ENCODE results near the gene NTN4.
A peak's percentile ranks its signal among the peaks of the same experiment; 100 is the strongest.
"Not testable (repeated sequence)": the region's sequence is repeated elsewhere in the genome, so short reads cannot be mapped to it uniquely, and the experiment has no call there.

Gene NTN4

GRCh38 chr12:95796225-95796981, 5.8 kb upstream of the NTN4 start:
- H3K9me3 ChIP-seq (ENCODE audit: control insufficient read depth in 1 of 2, low read length in 2 of 2), result no peaks in the 10 kb centered on the region
- no peaks in the 10 kb centered on the region for H3K36me3 ChIP-seq (ENCODE audit: control insufficient read depth in 1 of 2, insufficient read depth in 2 of 2, low read length in 2 of 2)
- H3K27ac ChIP-seq (ENCODE audit: low read depth, low read length), result no peak overlapping the region
- peaks cover under 1 to 5% of the 10 kb centered on the region in 2 donors for H3K4me1 ChIP-seq (ENCODE audit: control insufficient read depth in 1 of 2, insufficient read depth in 2 of 2, low read length in 2 of 2)
- H3K4me3 ChIP-seq (ENCODE audit: low read depth in 1 of 2, low read length in 2 of 2), result no peak overlapping the region
- H3K27me3 ChIP-seq (ENCODE audit: control insufficient read depth in 1 of 2, insufficient read depth in 2 of 2, low read length in 2 of 2), result peaks cover 0 to under 1% of the 10 kb centered on the region in 2 donors
- no peak overlapping the region for H3K9ac ChIP-seq (ENCODE audit: low read depth in 1 of 2, low read length in 2 of 2)

- peaks cover 0 to 4% of the 10 kb centered on the region in 2 donors for H3K27me3 ChIP-seq (ENCODE audit: control insufficient read depth in 1 of 2, insufficient read depth in 2 of 2, low read length in 2 of 2)
- no peaks in the 10 kb centered on the region for H3K36me3 ChIP-seq (ENCODE audit: control insufficient read depth in 1 of 2, insufficient read depth in 2 of 2, low read length in 2 of 2)
- no peaks in the 10 kb centered on the region for H3K9me3 ChIP-seq (ENCODE audit: control insufficient read depth in 1 of 2, low read length in 2 of 2)
- H3K27ac ChIP-seq (ENCODE audit: low read depth, low read length), result no peak overlapping the region
- H3K4me1 ChIP-seq (ENCODE audit: control insufficient read depth in 1 of 2, insufficient read depth in 2 of 2, low read length in 2 of 2), result peaks cover 17% of the 10 kb centered on the region in 2 donors
- H3K9ac ChIP-seq (ENCODE audit: low read depth in 1 of 2, low read length in 2 of 2), result peak overlapping the region; percentile 41 to 51
- H3K4me3 ChIP-seq (ENCODE audit: low read depth in 1 of 2, low read length in 2 of 2), result peak overlapping the region; percentile 73
Observed at GRCh38 chr12:95790917-95791849, 619 bp upstream of the NTN4 start.

- Histone ChIP-seq H3K36me3 (ENCODE audit: control insufficient read depth in 1 of 2, insufficient read depth in 2 of 2, low read length in 2 of 2) (no peaks in the 10 kb centered on the region), H3K27me3 (ENCODE audit: control insufficient read depth in 1 of 2, insufficient read depth in 2 of 2, low read length in 2 of 2) (peaks cover 0 to 4% of the 10 kb centered on the region in 2 donors), H3K4me3 (ENCODE audit: low read depth in 1 of 2, low read length in 2 of 2) (peak overlapping the region; percentile 73), H3K9me3 (ENCODE audit: control insufficient read depth in 1 of 2, low read length in 2 of 2) (no peaks in the 10 kb centered on the region), H3K9ac (ENCODE audit: low read depth in 1 of 2, low read length in 2 of 2) (peak overlapping the region; percentile 49 to 61), H3K4me1 (ENCODE audit: control insufficient read depth in 1 of 2, insufficient read depth in 2 of 2, low read length in 2 of 2) (peaks cover 13 to 17% of the 10 kb centered on the region in 2 donors), H3K27ac (ENCODE audit: low read depth, low read length) (peak overlapping the region; percentile 23)
Observed at GRCh38 chr12:95789126-95790032, 1.2 kb downstream of the NTN4 start.

GRCh38 chr12:95788637-95789036, 1.9 kb downstream of the NTN4 start:
- no peak overlapping the region for H3K9ac ChIP-seq (ENCODE audit: low read depth in 1 of 2, low read length in 2 of 2)
- no peak overlapping the region for H3K27ac ChIP-seq (ENCODE audit: low read depth, low read length)
- peak overlapping the region in 1 of 2 donors; percentile 73 for H3K4me3 ChIP-seq (ENCODE audit: low read depth in 1 of 2, low read length in 2 of 2)
- peaks cover 13 to 17% of the 10 kb centered on the region in 2 donors for H3K4me1 ChIP-seq (ENCODE audit: control insufficient read depth in 1 of 2, insufficient read depth in 2 of 2, low read length in 2 of 2)
- no peaks in the 10 kb centered on the region for H3K9me3 ChIP-seq (ENCODE audit: control insufficient read depth in 1 of 2, low read length in 2 of 2)
- peaks cover 0 to 4% of the 10 kb centered on the region in 2 donors for H3K27me3 ChIP-seq (ENCODE audit: control insufficient read depth in 1 of 2, insufficient read depth in 2 of 2, low read length in 2 of 2)
- no peaks in the 10 kb centered on the region for H3K36me3 ChIP-seq (ENCODE audit: control insufficient read depth in 1 of 2, insufficient read depth in 2 of 2, low read length in 2 of 2)

- Histone ChIP-seq H3K4me1 (ENCODE audit: control insufficient read depth in 1 of 2, insufficient read depth in 2 of 2, low read length in 2 of 2) (peaks cover 13 to 17% of the 10 kb centered on the region in 2 donors), H3K27me3 (ENCODE audit: control insufficient read depth in 1 of 2, insufficient read depth in 2 of 2, low read length in 2 of 2) (peaks cover 0 to 4% of the 10 kb centered on the region in 2 donors), H3K36me3 (ENCODE audit: control insufficient read depth in 1 of 2, insufficient read depth in 2 of 2, low read length in 2 of 2) (no peaks in the 10 kb centered on the region), H3K4me3 (ENCODE audit: low read depth in 1 of 2, low read length in 2 of 2) (no peak overlapping the region), H3K27ac (ENCODE audit: low read depth, low read length) (no peak overlapping the region), H3K9ac (ENCODE audit: low read depth in 1 of 2, low read length in 2 of 2) (no peak overlapping the region), H3K9me3 (ENCODE audit: control insufficient read depth in 1 of 2, low read length in 2 of 2) (no peaks in the 10 kb centered on the region)
Observed at GRCh38 chr12:95787274-95787818, 3.2 kb downstream of the NTN4 start.

GRCh38 chr12:95784915-95785314, 5.6 kb downstream of the NTN4 start:
- Histone ChIP-seq H3K9ac (ENCODE audit: low read depth in 1 of 2, low read length in 2 of 2) (no peak overlapping the region), H3K27me3 (ENCODE audit: control insufficient read depth in 1 of 2, insufficient read depth in 2 of 2, low read length in 2 of 2) (no peaks in the 10 kb centered on the region), H3K36me3 (ENCODE audit: control insufficient read depth in 1 of 2, insufficient read depth in 2 of 2, low read length in 2 of 2) (no peaks in the 10 kb centered on the region), H3K4me1 (ENCODE audit: control insufficient read depth in 1 of 2, insufficient read depth in 2 of 2, low read length in 2 of 2) (peaks cover 7 to 10% of the 10 kb centered on the region in 2 donors), H3K9me3 (ENCODE audit: control insufficient read depth in 1 of 2, low read length in 2 of 2) (no peaks in the 10 kb centered on the region), H3K27ac (ENCODE audit: low read depth, low read length) (no peak overlapping the region), H3K4me3 (ENCODE audit: low read depth in 1 of 2, low read length in 2 of 2) (no peak overlapping the region)

- Histone ChIP-seq H3K9me3 (ENCODE audit: control insufficient read depth in 1 of 2, low read length in 2 of 2) (no peaks in the 10 kb centered on the region), H3K4me3 (ENCODE audit: low read depth in 1 of 2, low read length in 2 of 2) (no peak overlapping the region), H3K4me1 (ENCODE audit: control insufficient read depth in 1 of 2, insufficient read depth in 2 of 2, low read length in 2 of 2) (peaks cover 3 to 4% of the 10 kb centered on the region in 2 donors), H3K27ac (ENCODE audit: low read depth, low read length) (no peak overlapping the region), H3K27me3 (ENCODE audit: control insufficient read depth in 1 of 2, insufficient read depth in 2 of 2, low read length in 2 of 2) (no peaks in the 10 kb centered on the region), H3K36me3 (ENCODE audit: control insufficient read depth in 1 of 2, insufficient read depth in 2 of 2, low read length in 2 of 2) (no peaks in the 10 kb centered on the region), H3K9ac (ENCODE audit: low read depth in 1 of 2, low read length in 2 of 2) (no peak overlapping the region)
Observed at GRCh38 chr12:95784286-95784685, 6.3 kb downstream of the NTN4 start.

GRCh38 chr12:95775466-95775865, 15.1 kb downstream of the NTN4 start:
- H3K27me3 ChIP-seq (ENCODE audit: control insufficient read depth in 1 of 2, insufficient read depth in 2 of 2, low read length in 2 of 2); H3K36me3 ChIP-seq (ENCODE audit: control insufficient read depth in 1 of 2, insufficient read depth in 2 of 2, low read length in 2 of 2); H3K4me3 ChIP-seq (ENCODE audit: low read depth in 1 of 2, low read length in 2 of 2); H3K9ac ChIP-seq (ENCODE audit: low read depth in 1 of 2, low read length in 2 of 2); H3K27ac ChIP-seq (ENCODE audit: low read depth, low read length); H3K9me3 ChIP-seq (ENCODE audit: control insufficient read depth in 1 of 2, low read length in 2 of 2); H3K4me1 ChIP-seq (ENCODE audit: control insufficient read depth in 1 of 2, insufficient read depth in 2 of 2, low read length in 2 of 2): not testable (repeated sequence)

- Histone ChIP-seq H3K9ac (ENCODE audit: low read depth in 1 of 2, low read length in 2 of 2) (no peak overlapping the region), H3K27ac (ENCODE audit: low read depth, low read length) (no peak overlapping the region), H3K9me3 (ENCODE audit: control insufficient read depth in 1 of 2, low read length in 2 of 2) (no peaks in the 10 kb centered on the region), H3K4me3 (ENCODE audit: low read depth in 1 of 2, low read length in 2 of 2) (no peak overlapping the region), H3K27me3 (ENCODE audit: control insufficient read depth in 1 of 2, insufficient read depth in 2 of 2, low read length in 2 of 2) (no peaks in the 10 kb centered on the region), H3K4me1 (ENCODE audit: control insufficient read depth in 1 of 2, insufficient read depth in 2 of 2, low read length in 2 of 2) (no peaks in the 10 kb centered on the region), H3K36me3 (ENCODE audit: control insufficient read depth in 1 of 2, insufficient read depth in 2 of 2, low read length in 2 of 2) (no peaks in the 10 kb centered on the region)
Observed at GRCh38 chr12:95774311-95775045, 16.1 kb downstream of the NTN4 start.

Measured in duodenal mucosa (tissue), 2 donors.